IPS DF 6.9 (cell line): ENCODE measurements around the gene TTC39B.
A peak's percentile ranks its signal among the peaks of the same experiment; 100 is the strongest.
"Not testable (repeated sequence)": the region's sequence is repeated elsewhere in the genome, so short reads cannot be mapped to it uniquely, and the experiment has no call there.

ENCODE experiments used
- DNase-seq: peaks from one replicate; pipeline ENCODE4 v3.0.0-alpha.2; 2013; ENCODE audit warnings: low read depth, low spot score
- H3K27ac ChIP-seq: one replicate; pipeline ENCODE4 v1.5.1; 2013; ENCODE audit warnings: low read length, control low read depth
- H3K27me3 ChIP-seq: 2 replicates; pipeline ENCODE4 v1.6.1; 2013; ENCODE audit warnings: mild to moderate bottlenecking, low read length; ENCODE audit not compliant: control insufficient read depth, insufficient read depth
- H3K36me3 ChIP-seq: 2 replicates; pipeline ENCODE4 v1.6.1; 2013; ENCODE audit warnings: low read length; ENCODE audit not compliant: control insufficient read depth, insufficient read depth
- H3K4me1 ChIP-seq: 2 replicates; pipeline ENCODE4 v1.6.1; 2013; ENCODE audit warnings: low read length; ENCODE audit not compliant: control insufficient read depth, insufficient read depth
- H3K4me3 ChIP-seq: 2 replicates; pipeline ENCODE4 v1.5.1; 2013; ENCODE audit warnings: mild to moderate bottlenecking, low read length
- H3K9me3 ChIP-seq: 2 replicates; pipeline ENCODE4 v1.6.1; 2013; ENCODE audit warnings: low read length, inconsistent platforms; ENCODE audit not compliant: control insufficient read depth, insufficient read depth
- WGBS: extraction: QIAGEN DNeasy Blood & Tissue Kit; methylation state at CpG from one replicate; pipeline ENCODE4 v1.1.7; 2013; ENCODE audit warnings: mixed read lengths, missing lambda C conversion rate; ENCODE audit not compliant: insufficient read length, insufficient coverage; 5-methylcytosine and 5-hydroxymethylcytosine counted together

The TTC39B gene

GRCh38 chr9:15329539-15330109 is 22.6 kb upstream of the TTC39B start:
- whole genome bisulfite sequencing: no CpG with 5 or more reads among the region's 4 CpGs

DNA sequence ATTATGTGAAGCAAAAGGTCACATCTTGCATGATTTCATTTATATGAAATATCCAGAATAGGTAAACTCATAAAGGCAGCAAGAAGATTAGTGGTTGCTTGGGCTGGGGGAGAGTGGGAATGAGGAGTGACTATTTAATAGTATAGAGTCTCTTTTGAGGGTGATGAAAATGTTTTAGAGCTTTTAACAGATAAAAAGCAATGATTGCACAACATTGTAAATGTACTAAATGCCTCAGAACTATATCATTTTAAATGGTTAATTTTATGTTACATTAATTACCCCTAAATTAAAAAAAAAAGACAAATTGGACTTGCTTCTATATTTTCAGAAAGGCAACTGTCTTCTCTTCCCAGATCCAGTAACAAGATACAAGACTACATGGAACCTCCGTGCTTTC is 21.9 kb upstream of the TTC39B start:
- DNase-seq: no peak
- no peaks in the 10 kb centered on the region for H3K27me3 ChIP-seq
- H3K36me3 ChIP-seq: no peaks in the 10 kb centered on the region
- no peak overlapping the region for H3K4me3 ChIP-seq
- H3K27ac ChIP-seq: no peak overlapping the region
- H3K9me3 ChIP-seq: no peaks in the 10 kb centered on the region
- H3K4me1 ChIP-seq: no peaks in the 10 kb centered on the region
- WGBS: no CpG with 5 or more reads among the region's 1 CpG

More at GRCh38 chr9:15329539-15330109, 22.6 kb upstream of the TTC39B start:
- H3K36me3 ChIP-seq: no peaks in the 10 kb centered on the region
- no peaks in the 10 kb centered on the region for H3K27me3 ChIP-seq
- DNase-seq: no peak
- no peak overlapping the region for H3K4me3 ChIP-seq
- H3K27ac ChIP-seq: no peak overlapping the region
- no peaks in the 10 kb centered on the region for H3K4me1 ChIP-seq
- H3K9me3 ChIP-seq: no peaks in the 10 kb centered on the region

GRCh38 chr9:15322695-15323094 is 15.7 kb upstream of the TTC39B start:
- not testable (repeated sequence) for H3K9me3 ChIP-seq, H3K4me3 ChIP-seq, DNase-seq, H3K4me1 ChIP-seq, H3K27ac ChIP-seq, H3K36me3 ChIP-seq, H3K27me3 ChIP-seq
- no CpG with 5 or more reads among the region's 3 CpGs for WGBS

GRCh38 chr9:15319661-15320060 is 12.6 kb upstream of the TTC39B start:
- H3K36me3 ChIP-seq, H3K4me1 ChIP-seq, DNase-seq, H3K27ac ChIP-seq, H3K9me3 ChIP-seq, H3K27me3 ChIP-seq, H3K4me3 ChIP-seq: not testable (repeated sequence)
- no CpG with 5 or more reads among the region's 9 CpGs for WGBS

- Histone ChIP-seq H3K4me1 (no peaks in the 10 kb centered on the region), H3K27ac (no peak overlapping the region), H3K36me3 (no peaks in the 10 kb centered on the region), H3K9me3 (no peaks in the 10 kb centered on the region), H3K27me3 (no peaks in the 10 kb centered on the region), H3K4me3 (no peak overlapping the region)
- no peak for DNase-seq
- WGBS: no CpG with 5 or more reads among the region's 4 CpGs
These were observed 10.8 kb upstream of the TTC39B start for GRCh38 chr9:15317836-15318235.

- DNase-seq: no peak
- H3K36me3 ChIP-seq: no peaks in the 10 kb centered on the region
- H3K27me3 ChIP-seq: no peaks in the 10 kb centered on the region
- no peaks in the 10 kb centered on the region for H3K4me1 ChIP-seq
- H3K9me3 ChIP-seq: no peaks in the 10 kb centered on the region
- H3K27ac ChIP-seq: no peak overlapping the region
- WGBS: no CpG with 5 or more reads among the region's 1 CpG
- no peak overlapping the region for H3K4me3 ChIP-seq
These were observed 4.6 kb upstream of the TTC39B start for GRCh38 chr9:15311607-15312006.

- Histone ChIP-seq H3K4me1 (no peaks in the 10 kb centered on the region), H3K27me3 (no peaks in the 10 kb centered on the region), H3K36me3 (no peaks in the 10 kb centered on the region), H3K4me3 (no peak overlapping the region), H3K27ac (no peak overlapping the region), H3K9me3 (no peaks in the 10 kb centered on the region)
- no peak for DNase-seq
- no CpG with 5 or more reads among the region's 6 CpGs for WGBS
These were observed 3.3 kb upstream of the TTC39B start for GRCh38 chr9:15310107-15310850.

GRCh38 chr9:15308511-15308910 is 1.5 kb upstream of the TTC39B start:
- Histone ChIP-seq H3K9me3 (no peaks in the 10 kb centered on the region), H3K4me1 (no peaks in the 10 kb centered on the region), H3K36me3 (no peaks in the 10 kb centered on the region), H3K27ac (no peak overlapping the region), H3K27me3 (no peaks in the 10 kb centered on the region), H3K4me3 (no peak overlapping the region)
- WGBS: no CpG with 5 or more reads among the region's 1 CpG
- no peak for DNase-seq

DNA sequence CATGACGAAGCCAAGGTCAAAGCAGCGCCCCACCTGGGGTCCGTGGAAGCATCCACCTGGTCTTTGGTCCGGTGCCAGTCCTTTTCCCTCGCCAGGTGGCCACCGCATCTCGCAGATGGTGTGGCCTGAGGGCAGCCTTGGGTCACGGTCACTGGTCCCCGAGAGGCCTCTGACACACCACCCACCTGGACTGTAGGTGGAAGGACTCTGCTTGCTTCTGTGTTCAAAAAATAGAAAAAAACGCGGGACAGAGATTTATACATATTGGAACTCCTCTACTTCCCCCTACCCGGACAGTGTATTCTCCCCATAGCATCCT is 466 bp upstream of the TTC39B start:
- Histone ChIP-seq H3K27me3 (no peaks in the 10 kb centered on the region), H3K4me3 (peak overlapping the region; percentile 12; the same call in 1 of the 2 replicates), H3K9me3 (no peaks in the 10 kb centered on the region), H3K27ac (no peak overlapping the region), H3K4me1 (no peaks in the 10 kb centered on the region), H3K36me3 (no peaks in the 10 kb centered on the region)
- no peak for DNase-seq
- WGBS: no CpG with 5 or more reads among the region's 12 CpGs

DNA sequence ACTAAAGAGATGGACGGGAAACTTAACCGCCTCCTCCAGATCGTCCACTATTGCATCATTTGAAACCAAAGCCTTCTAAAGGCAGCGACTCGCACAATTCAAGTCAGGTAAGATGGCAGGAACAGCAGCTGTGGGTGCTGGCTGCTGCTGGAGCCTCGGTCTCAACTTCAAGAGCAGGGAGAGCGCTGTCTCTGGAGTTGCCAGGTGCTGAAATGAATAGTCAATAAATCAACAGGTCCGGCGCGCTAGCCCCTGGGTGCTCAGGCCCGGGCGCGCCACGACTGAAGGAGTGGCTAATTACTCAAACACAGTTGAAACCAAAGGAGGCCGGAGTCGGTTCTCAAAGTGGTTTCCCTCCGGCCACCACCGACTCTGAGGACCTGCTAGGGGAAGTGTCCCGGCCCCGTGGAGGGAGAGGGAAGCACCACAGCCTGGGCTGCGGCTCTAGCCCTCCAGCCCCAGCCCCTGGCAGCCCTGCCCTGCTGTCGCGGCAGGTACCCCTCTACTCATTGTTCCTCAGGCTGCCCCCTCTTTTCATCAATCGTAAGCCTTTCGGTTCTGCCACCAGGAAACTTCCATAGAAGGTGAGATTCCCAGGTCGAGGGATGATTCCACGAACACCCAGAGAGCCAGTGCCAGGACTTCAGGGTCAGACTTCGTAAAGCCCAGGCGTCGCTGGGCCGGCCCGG is 804 bp downstream of the TTC39B start:
- Histone ChIP-seq H3K27me3 (no peaks in the 10 kb centered on the region), H3K27ac (no peak overlapping the region), H3K4me1 (no peaks in the 10 kb centered on the region), H3K9me3 (no peaks in the 10 kb centered on the region), H3K36me3 (no peaks in the 10 kb centered on the region), H3K4me3 (peak overlapping the region; percentile 85)
- no CpG with 5 or more reads among the region's 32 CpGs for WGBS
- no peak for DNase-seq
